Neural crest cell (in vitro differentiated cells): ENCODE results near the gene AP5B1. TPM values are rescaled to one million over a fixed set of nuclear protein-coding genes. Genes with fewer than 3 reads are reported as not detected.

Experiments used
- DNase-seq: peaks from one replicate; pipeline ENCODE4 v3.0.0; 2021; ENCODE audit warnings: low read depth, mixed read lengths, low spot score
- H3K27ac Mint-ChIP-seq: one replicate; pipeline ENCODE4 v1.8.0; 2021; ENCODE audit warnings: mild to moderate bottlenecking, mixed read lengths; ENCODE audit not compliant: unreplicated experiment
- H3K27me3 Mint-ChIP-seq: 2 replicates; pipeline ENCODE4 v1.8.0; 2021; ENCODE audit warnings: low read depth, mild to moderate bottlenecking, mixed read lengths
- H3K36me3 Mint-ChIP-seq: 2 replicates; pipeline ENCODE4 v1.8.0; 2021; ENCODE audit warnings: low read depth, mild to moderate bottlenecking, mixed read lengths
- H3K4me1 Mint-ChIP-seq: 2 replicates; pipeline ENCODE4 v1.8.0; 2021; ENCODE audit warnings: mixed read lengths
- H3K4me3 Mint-ChIP-seq: one replicate; pipeline ENCODE4 v1.8.0; 2021; ENCODE audit warnings: mild to moderate bottlenecking, mixed read lengths
- H3K9me3 Mint-ChIP-seq: 2 replicates; pipeline ENCODE4 v1.8.0; 2021; ENCODE audit warnings: mixed read lengths
- CTCF ChIP-seq: fragments of 200-600 bp; sonication (generic); conservative IDR thresholded peaks from 2 replicates; pipeline ENCODE4 v1.5.0; 2021; ENCODE audit warnings: antibody characterized with exemption, mild to moderate bottlenecking
- total RNA-seq: library from RNA; stranded (reverse); gene quantifications from 2 replicates; pipeline ENCODE4 v1.2.1, GENCODE V29; 2021

Gene AP5B1
- total RNA-seq, 1 donor from 2014 or later, result 10.8 TPM

- Mint-ChIP-seq H3K36me3 (no peaks in the 10 kb centered on the region), H3K27me3 (peaks cover 6% of the 10 kb centered on the region), H3K4me3 (no peak overlapping the region), H3K27ac (no peak overlapping the region), H3K4me1 (no peaks in the 10 kb centered on the region), H3K9me3 (no peaks in the 10 kb centered on the region)
- no peak for TF ChIP-seq CTCF
- DNase-seq, result no peak
Measured at GRCh38 chr11:65777241-65777640, 3.5 kb downstream of the AP5B1 start.

- Mint-ChIP-seq H3K9me3 (no peaks in the 10 kb centered on the region), H3K27me3 (peaks cover 2% of the 10 kb centered on the region), H3K36me3 (no peaks in the 10 kb centered on the region), H3K27ac (no peak overlapping the region), H3K4me3 (no peak overlapping the region), H3K4me1 (no peaks in the 10 kb centered on the region)
- no peak for DNase-seq
- TF ChIP-seq CTCF, result no peak
Measured at GRCh38 chr11:65776710-65777141, 4.0 kb downstream of the AP5B1 start.

- DNase-seq, result no peak
- Mint-ChIP-seq H3K9me3 (no peaks in the 10 kb centered on the region), H3K27ac (no peak overlapping the region), H3K27me3 (peaks cover 2% of the 10 kb centered on the region), H3K36me3 (no peaks in the 10 kb centered on the region), H3K4me3 (no peak overlapping the region), H3K4me1 (no peaks in the 10 kb centered on the region)
- no peak for TF ChIP-seq CTCF
Measured at GRCh38 chr11:65776196-65776595, 4.6 kb downstream of the AP5B1 start.

GRCh38 chr11:65774525-65775306 is 6.1 kb downstream of the AP5B1 start:
- Mint-ChIP-seq H3K9me3 (peaks cover under 1% of the 10 kb centered on the region), H3K27me3 (no peaks in the 10 kb centered on the region), H3K27ac (no peak overlapping the region), H3K4me1 (no peaks in the 10 kb centered on the region), H3K36me3 (peaks cover under 1% of the 10 kb centered on the region), H3K4me3 (no peak overlapping the region)
- DNase-seq, result no peak
- TF ChIP-seq CTCF, result no peak

- no peak for TF ChIP-seq CTCF
- peaks cover 3% of the 10 kb centered on the region for H3K9me3 Mint-ChIP-seq
- no peak overlapping the region for H3K4me3 Mint-ChIP-seq
- H3K36me3 Mint-ChIP-seq, result peaks cover 3% of the 10 kb centered on the region
- H3K27ac Mint-ChIP-seq, result no peak overlapping the region
- H3K27me3 Mint-ChIP-seq, result no peaks in the 10 kb centered on the region
- DNase-seq, result no peak
- H3K4me1 Mint-ChIP-seq, result no peaks in the 10 kb centered on the region
Measured at GRCh38 chr11:65773784-65774411, 6.9 kb downstream of the AP5B1 start.
